HG02970 (cell line): ENCODE data around the gene ATP6V0C.
A peak's percentile ranks its signal among the peaks of the same experiment; 100 is the strongest.

Experiments used
- ATAC-seq: cut with Tn5 transposase; IDR thresholded peaks from one replicate; pipeline ENCODE4 v1.9.1; 2021; ENCODE audit warnings: mild to moderate bottlenecking, moderate library complexity, moderate number of reproducible peaks; ENCODE audit not compliant: unreplicated experiment, low FRiP score

Gene ATP6V0C

GRCh38 chr16:2513405-2514332, at the start of gene ATP6V0C:
TSS of gene ATP6V0C (plus strand) at chr16:2513952. CDS start at chr16:2514104, 152 bp downstream.
- ATAC-seq: peak; percentile 68

- no peak for ATAC-seq
These were observed 49.4 kb upstream of the ATP6V0C start for GRCh38 chr16:2464333-2464732.

- ATAC-seq: no peak
These were observed 47.9 kb upstream of the ATP6V0C start for GRCh38 chr16:2465653-2466415.

GRCh38 chr16:2466667-2467527, 46.9 kb upstream of the ATP6V0C start:
- ATAC-seq: no peak

- no peak for ATAC-seq
These were observed 46.1 kb upstream of the ATP6V0C start for GRCh38 chr16:2467528-2468232.

GRCh38 chr16:2468233-2468724, 45.5 kb upstream of the ATP6V0C start:
- ATAC-seq: no peak

- ATAC-seq: no peak
These were observed 44.9 kb upstream of the ATP6V0C start for GRCh38 chr16:2468725-2469398.

- no peak for ATAC-seq
These were observed 44.1 kb upstream of the ATP6V0C start for GRCh38 chr16:2469399-2470233.

GRCh38 chr16:2470234-2470601, 43.5 kb upstream of the ATP6V0C start:
- ATAC-seq: no peak

- no peak for ATAC-seq
These were observed 43.1 kb upstream of the ATP6V0C start for GRCh38 chr16:2470603-2471015.

- ATAC-seq: no peak
These were observed 42.6 kb upstream of the ATP6V0C start, which contains the start of gene NTN3 for GRCh38 chr16:2471016-2471652. TSS of gene NTN3 (plus strand) at chr16:2471297. CDS start at chr16:2471702, 405 bp downstream.

GRCh38 chr16:2471653-2472487, 41.9 kb upstream of the ATP6V0C start:
- no peak for ATAC-seq

GRCh38 chr16:2472488-2472864, 41.3 kb upstream of the ATP6V0C start:
- no peak for ATAC-seq

- no peak for ATAC-seq
These were observed 40.8 kb upstream of the ATP6V0C start for GRCh38 chr16:2472885-2473445.

GRCh38 chr16:2473446-2473926, 40.3 kb upstream of the ATP6V0C start:
- no peak for ATAC-seq
